SK-N-SH treated with all-trans-retinoic acid at 6 μM for 48 hours (cell line): Measurements from ENCODE around the gene ABHD17C.

Experiments
- ATAC-seq: fragments of 200-7000 bp; cut with Tn5 transposase; 3 replicates; pipeline ENCODE4 v1.9.1; 2020; ENCODE audit warnings: mild to moderate bottlenecking, moderate library complexity
- ARNTL ChIP-seq: fragments of 450-650 bp; formaldehyde crosslinking; IDR thresholded peaks from 2 replicates; pipeline ENCODE4 v1.5.0; 2020; ENCODE audit warnings: low read depth, mild to moderate bottlenecking, moderate library complexity, borderline replicate concordance
- BACH2 ChIP-seq: fragments of 250-450 bp; sonication (Bioruptor Pico); IDR thresholded peaks from 2 replicates; pipeline ENCODE4 v1.9.0; 2021; ENCODE audit warnings: mild to moderate bottlenecking, borderline replicate concordance
- CSDC2 ChIP-seq: fragments of 250-450 bp; sonication (Bioruptor Pico); IDR thresholded peaks from 2 replicates; pipeline ENCODE4 v1.5.0; 2020; ENCODE audit warnings: mild to moderate bottlenecking, moderate library complexity
- CSRNP3 ChIP-seq: fragments of 250-450 bp; sonication (Bioruptor Pico); IDR thresholded peaks from 2 replicates; pipeline ENCODE4 v1.5.1; 2021; ENCODE audit warnings: mild to moderate bottlenecking, moderate library complexity
- ESRRG ChIP-seq: fragments of 250-450 bp; sonication (Bioruptor Pico); IDR thresholded peaks from 2 replicates; pipeline ENCODE4 v1.6.1; 2021; ENCODE audit warnings: mild to moderate bottlenecking
- GLIS3 ChIP-seq: fragments of 250-450 bp; sonication (Bioruptor Pico); IDR thresholded peaks from 2 replicates; pipeline ENCODE4 v1.5.0; 2020; ENCODE audit warnings: mild to moderate bottlenecking, moderate library complexity
- ISL1 ChIP-seq: fragments of 250-450 bp; sonication (Bioruptor Pico); IDR thresholded peaks from 2 replicates; pipeline ENCODE4 v2.1.2; 2022; ENCODE audit warnings: mild to moderate bottlenecking, moderate library complexity
- OSR1 ChIP-seq: fragments of 250-450 bp; sonication (Bioruptor Pico); IDR thresholded peaks from 2 replicates; pipeline ENCODE4 v1.8.0; 2022; ENCODE audit warnings: moderate library complexity, mild to moderate bottlenecking, inconsistent platforms
- PATZ1 ChIP-seq: fragments of 250-450 bp; sonication (Bioruptor Pico); IDR thresholded peaks from 2 replicates; pipeline ENCODE4 v1.8.0; 2020; ENCODE audit warnings: mild to moderate bottlenecking, moderate library complexity, borderline replicate concordance
- POU6F1 ChIP-seq: fragments of 250-450 bp; sonication (Bioruptor Pico); IDR thresholded peaks from 2 replicates; pipeline ENCODE4 v1.8.0; 2021; ENCODE audit warnings: low read depth, mild to moderate bottlenecking, moderate library complexity, borderline replicate concordance
- PPARA ChIP-seq: fragments of 250-450 bp; sonication (Bioruptor Pico); IDR thresholded peaks from 2 replicates; pipeline ENCODE4 v1.5.0; 2020; ENCODE audit warnings: mild to moderate bottlenecking, borderline replicate concordance
- RARB ChIP-seq: fragments of 250-450 bp; sonication (Bioruptor Pico); IDR thresholded peaks from 2 replicates; pipeline ENCODE4 v1.8.0; 2021; ENCODE audit warnings: mild to moderate bottlenecking, moderate library complexity
- SNAI2 ChIP-seq: fragments of 250-450 bp; sonication (Bioruptor Pico); IDR thresholded peaks from 2 replicates; pipeline ENCODE4 v1.5.0; 2020; ENCODE audit warnings: mild to moderate bottlenecking, moderate library complexity
- TOX ChIP-seq: fragments of 250-450 bp; sonication (Bioruptor Pico); IDR thresholded peaks from 2 replicates; pipeline ENCODE4 v1.8.0; 2021; ENCODE audit warnings: mild to moderate bottlenecking, moderate library complexity, borderline replicate concordance
- TSHZ2 ChIP-seq: fragments of 250-450 bp; sonication (Bioruptor Pico); IDR thresholded peaks from 2 replicates; pipeline ENCODE4 v1.5.0; 2020; ENCODE audit warnings: mild to moderate bottlenecking, moderate library complexity
- ZC3H10 ChIP-seq: fragments of 250-450 bp; sonication (Bioruptor Pico); IDR thresholded peaks from 2 replicates; pipeline ENCODE4 v1.5.1; 2021; ENCODE audit warnings: mild to moderate bottlenecking, moderate library complexity
- ZFP3 ChIP-seq: fragments of 250-450 bp; sonication (Bioruptor Pico); IDR thresholded peaks from 2 replicates; pipeline ENCODE4 v1.5.0; 2020; ENCODE audit warnings: mild to moderate bottlenecking, moderate library complexity
- ZNF565 ChIP-seq: fragments of 450-650 bp; formaldehyde crosslinking; conservative IDR thresholded peaks from 2 replicates; pipeline ENCODE4 v1.5.0; 2020; ENCODE audit warnings: low read depth, mild to moderate bottlenecking, moderate library complexity
- ZNF70 ChIP-seq: fragments of 450-650 bp; formaldehyde crosslinking; IDR thresholded peaks from 2 replicates; pipeline ENCODE4 v1.5.0; 2020; ENCODE audit warnings: mild to moderate bottlenecking, moderate library complexity
- ZNF8 ChIP-seq: fragments of 450-650 bp; formaldehyde crosslinking; IDR thresholded peaks from 2 replicates; pipeline ENCODE4 v1.5.0; 2020; ENCODE audit warnings: mild to moderate bottlenecking, moderate library complexity
- TF ChIP-seq, protein P1 (sequence below): fragments of 250-450 bp; sonication (Bioruptor Pico); IDR thresholded peaks from 2 replicates; pipeline ENCODE4 v1.5.1; 2020; ENCODE audit warnings: low read depth, mild to moderate bottlenecking, moderate library complexity

The ABHD17C gene

GRCh38 chr15:80677041-80677440 lies 18.1 kb upstream of the ABHD17C start:
- TF ChIP-seq RARB (CRISPR knock-in tag) (no peak), ZC3H10 (CRISPR knock-in tag) (no peak), PPARA (no peak), SNAI2 (CRISPR knock-in tag) (no peak), ESRRG (CRISPR knock-in tag) (no peak), PATZ1 (CRISPR knock-in tag) (no peak), TOX (no peak)
- TF ChIP-seq, all 23 proteins: peak for 0
- no peak for ATAC-seq

GRCh38 chr15:80679167-80679803 lies 15.8 kb upstream of the ABHD17C start:
- TF ChIP-seq ZNF70 (CRISPR knock-in tag) = no peak
- TF ChIP-seq, protein P1, sequence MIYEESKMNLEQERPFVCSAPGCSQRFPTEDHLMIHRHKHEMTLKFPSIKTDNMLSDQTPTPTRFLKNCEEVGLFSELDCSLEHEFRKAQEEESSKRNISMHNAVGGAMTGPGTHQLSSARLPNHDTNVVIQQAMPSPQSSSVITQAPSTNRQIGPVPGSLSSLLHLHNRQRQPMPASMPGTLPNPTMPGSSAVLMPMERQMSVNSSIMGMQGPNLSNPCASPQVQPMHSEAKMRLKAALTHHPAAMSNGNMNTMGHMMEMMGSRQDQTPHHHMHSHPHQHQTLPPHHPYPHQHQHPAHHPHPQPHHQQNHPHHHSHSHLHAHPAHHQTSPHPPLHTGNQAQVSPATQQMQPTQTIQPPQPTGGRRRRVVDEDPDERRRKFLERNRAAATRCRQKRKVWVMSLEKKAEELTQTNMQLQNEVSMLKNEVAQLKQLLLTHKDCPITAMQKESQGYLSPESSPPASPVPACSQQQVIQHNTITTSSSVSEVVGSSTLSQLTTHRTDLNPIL (CRISPR knock-in tag) = no peak
- TF ChIP-seq ZFP3 = no peak
- no peak for TF ChIP-seq CSDC2 (CRISPR knock-in tag)
- TF ChIP-seq BACH2 (CRISPR knock-in tag) = no peak
- TF ChIP-seq PPARA = no peak
- no peak for TF ChIP-seq TOX
- TF ChIP-seq TSHZ2 (CRISPR knock-in tag) = no peak
- TF ChIP-seq ESRRG (CRISPR knock-in tag) = no peak
- ATAC-seq = no peak

DNA sequence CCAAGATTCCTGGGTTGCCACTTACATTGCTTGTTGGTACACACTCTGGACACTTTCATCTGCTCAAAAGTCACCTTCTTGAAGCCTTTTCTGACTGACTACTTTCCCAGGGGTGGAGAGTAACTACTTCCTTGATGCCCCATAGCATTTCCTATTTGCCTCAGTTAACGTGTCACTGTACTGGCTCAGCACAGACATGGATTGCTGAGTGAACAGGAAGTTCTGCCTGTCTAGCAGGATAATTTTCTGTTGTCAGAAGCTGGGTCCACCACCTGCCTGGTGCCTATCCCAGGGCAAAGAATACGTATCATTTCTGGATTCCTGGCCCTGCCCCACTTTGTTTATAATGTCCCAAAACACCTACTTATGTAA lies 15.3 kb upstream of the ABHD17C start:
- no peak for ATAC-seq
- TF ChIP-seq TOX (no peak), ZNF8 (CRISPR knock-in tag) (no peak), ARNTL (CRISPR knock-in tag) (no peak), ZNF565 (CRISPR knock-in tag) (no peak), CSRNP3 (CRISPR knock-in tag) (no peak), CSDC2 (CRISPR knock-in tag) (no peak), ISL1 (CRISPR knock-in tag) (no peak), BACH2 (CRISPR knock-in tag) (no peak), OSR1 (no peak), PATZ1 (CRISPR knock-in tag) (no peak), ZC3H10 (CRISPR knock-in tag) (no peak), TSHZ2 (CRISPR knock-in tag) (no peak), PPARA (no peak), GLIS3 (no peak), ZFP3 (no peak), SNAI2 (CRISPR knock-in tag) (no peak), POU6F1 (CRISPR knock-in tag) (no peak), RARB (CRISPR knock-in tag) (no peak)
- TF ChIP-seq, protein P1 (CRISPR knock-in tag) = no peak
